ENCODE results near the gene MAB21L2.

MAB21L2 gene

DNA sequence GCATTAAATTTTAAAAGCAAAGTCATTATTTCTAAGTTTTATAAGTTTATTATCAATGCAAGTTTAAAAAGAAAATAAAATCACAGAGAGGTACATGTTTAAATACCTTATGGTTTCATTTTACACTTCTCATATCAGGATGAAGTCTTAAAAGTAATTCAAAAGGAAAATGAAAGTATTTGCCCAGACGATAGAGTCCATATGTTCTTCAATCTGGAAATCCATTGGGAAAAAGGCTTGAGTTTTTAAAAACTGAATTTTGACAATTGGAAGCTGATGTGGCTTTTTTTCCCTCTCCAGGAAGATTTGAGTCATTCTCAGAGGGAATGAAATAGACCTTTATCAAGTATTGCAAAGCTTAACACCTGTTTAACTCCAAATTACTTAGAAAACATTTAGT lies 37.1 kb downstream of the MAB21L2 start:
- no peak for DNase-seq (ENCODE audit: low spot score)

DNA sequence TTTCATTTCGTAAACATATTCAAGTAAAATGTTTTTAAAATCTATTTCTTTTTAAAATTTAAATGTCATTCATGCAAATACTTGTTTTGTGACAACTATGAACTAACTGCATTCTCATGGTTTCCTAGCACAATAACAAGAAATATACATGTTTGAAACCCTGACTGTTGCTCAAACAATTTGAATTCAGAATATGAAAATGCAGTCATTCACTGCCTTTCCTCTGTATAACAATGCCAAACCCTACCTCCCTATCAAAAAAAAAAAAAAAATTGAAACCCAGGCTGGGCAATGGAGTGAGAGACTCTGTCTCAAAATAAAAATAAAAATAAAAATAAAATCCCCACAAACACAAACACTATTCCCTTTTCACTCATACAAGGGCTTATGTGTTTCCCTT lies 42.1 kb downstream of the MAB21L2 start:
- no peak for DNase-seq (ENCODE audit: low spot score)

DNA sequence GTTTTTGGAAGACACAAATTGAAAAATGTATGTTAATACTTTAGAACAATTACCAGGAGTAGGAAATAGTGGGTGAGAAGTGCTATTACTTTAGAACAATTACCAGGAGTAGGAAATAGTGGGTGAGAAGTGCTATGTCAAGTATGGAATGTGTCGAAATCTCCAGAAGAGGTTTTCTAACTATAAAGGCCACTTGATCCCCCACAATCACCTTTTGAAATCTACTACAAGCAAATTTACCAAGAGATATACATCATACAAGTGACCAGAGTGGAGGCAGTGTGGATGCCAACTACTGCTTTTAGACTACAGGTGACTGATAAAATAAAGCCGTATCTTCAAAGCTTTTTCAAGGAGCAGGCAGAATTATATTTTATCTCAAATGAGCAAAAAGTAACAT lies 43.1 kb downstream of the MAB21L2 start:
- DNase-seq (ENCODE audit: low spot score): no peak

DNA sequence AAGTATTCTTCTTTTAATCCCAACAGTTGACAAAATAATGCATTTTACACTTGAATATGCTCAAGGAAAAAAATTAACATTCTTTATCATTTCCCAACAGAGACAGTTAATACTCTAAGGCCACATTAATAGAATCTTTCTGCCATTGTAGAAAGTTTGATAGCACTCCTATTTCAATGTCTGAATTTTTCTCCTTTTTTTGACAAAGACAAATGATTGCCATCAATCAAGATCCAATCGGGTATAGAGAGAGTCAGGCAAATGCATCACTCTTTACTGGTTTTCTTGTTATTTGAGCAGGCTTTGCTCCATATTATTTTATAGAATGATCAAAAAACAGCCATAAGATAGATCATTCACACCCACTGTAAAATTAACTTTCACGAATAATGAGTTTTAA lies 46.1 kb downstream of the MAB21L2 start:
- DNase-seq (ENCODE audit: low spot score): no peak

DNA sequence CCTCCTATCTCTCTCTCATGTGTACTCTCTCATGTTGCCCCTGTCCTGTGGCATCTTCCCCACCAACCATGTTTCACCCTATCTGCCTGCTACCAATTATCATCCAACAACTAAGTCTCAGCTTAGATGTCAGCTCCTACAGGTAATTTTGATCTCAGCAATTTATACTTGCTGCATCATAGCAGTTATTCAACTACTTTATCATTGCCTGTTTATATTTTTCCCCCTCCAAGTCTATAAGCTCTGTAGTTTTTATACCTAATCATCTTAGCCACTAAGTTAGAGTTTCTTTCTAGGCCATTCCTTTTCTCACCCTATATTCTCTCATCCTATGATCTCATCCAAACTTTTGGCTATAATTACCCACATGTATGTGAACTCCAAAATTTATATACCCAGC lies 50.7 kb downstream of the MAB21L2 start:
- no peak for DNase-seq (ENCODE audit: low spot score)
